Fibroblast of lung (primary cell): Measurements from ENCODE around the gene SIAH3. TPM values are rescaled to one million over a fixed set of nuclear protein-coding genes. Genes with fewer than 3 reads are reported as not detected.

Experiments
- DNase-seq, 2 donors: peaks; one replicate each; pipeline versions ENCODE4 v3.0.0 to v3.0.0-alpha.2; 2010; ENCODE audit warnings: low read depth in 2 of 2
- H2AFZ ChIP-seq: 2 replicates; pipeline ENCODE4 v1.5.1; 2012; ENCODE audit warnings: low read length, control low read depth, inconsistent platforms
- H3K27ac ChIP-seq: 2 replicates; pipeline ENCODE4 v1.5.1; 2011; ENCODE audit warnings: low read length, control low read depth; ENCODE audit not compliant: insufficient read depth
- H3K27me3 ChIP-seq: 2 replicates; pipeline ENCODE4 v1.5.1; 2011; ENCODE audit warnings: mild to moderate bottlenecking, low read length; ENCODE audit not compliant: control insufficient read depth, insufficient read depth
- H3K36me3 ChIP-seq: 2 replicates; pipeline ENCODE4 v1.5.1; 2011; ENCODE audit warnings: low read length; ENCODE audit not compliant: control insufficient read depth, insufficient read depth
- H3K4me1 ChIP-seq: 2 replicates; pipeline ENCODE4 v1.5.1; 2011; ENCODE audit warnings: low read length; ENCODE audit not compliant: control insufficient read depth, insufficient read depth; ENCODE audit errors: extremely low read depth
- H3K4me2 ChIP-seq: 2 replicates; pipeline ENCODE4 v1.5.1; 2011; ENCODE audit warnings: low read length, control low read depth; ENCODE audit not compliant: insufficient read depth; ENCODE audit errors: extremely low read depth
- H3K4me3 ChIP-seq, 4 experiments: fragments of 200-600 bp in 1 of 4; sonication (generic) in 1 of 4; replicated peaks in 1 of 4; 2 replicates each; pipeline ENCODE4 v1.5.1; 2011 to 2016; ENCODE audit warnings: low read length in 4 of 4, low read depth in 3 of 4, mild to moderate bottlenecking in 3 of 4, control low read depth in 2 of 4, inconsistent platforms in 1 of 4, mixed read lengths in 1 of 4; ENCODE audit not compliant: insufficient read depth in 1 of 4; ENCODE audit errors: control extremely low read depth in 1 of 4
- H3K79me2 ChIP-seq: 2 replicates; pipeline ENCODE4 v1.5.1; 2012; ENCODE audit warnings: mild to moderate bottlenecking, low read length, inconsistent platforms; ENCODE audit not compliant: control insufficient read depth, insufficient read depth
- H3K9ac ChIP-seq: 2 replicates; pipeline ENCODE4 v1.5.1; 2011; ENCODE audit warnings: mild to moderate bottlenecking, low read length, control low read depth; ENCODE audit not compliant: insufficient read depth
- H3K9me3 ChIP-seq: 2 replicates; pipeline ENCODE4 v1.5.1; 2012; ENCODE audit warnings: low read depth, low read length; ENCODE audit not compliant: control insufficient read depth, insufficient read depth
- H4K20me1 ChIP-seq: 2 replicates; pipeline ENCODE4 v1.5.1; 2011; ENCODE audit warnings: low read length; ENCODE audit not compliant: control insufficient read depth, insufficient read depth; ENCODE audit errors: extremely low read depth
- EZH2 ChIP-seq: IDR thresholded peaks from 2 replicates; pipeline ENCODE4 v1.5.1; 2012; ENCODE audit warnings: low read length, control low read depth, mild to moderate bottlenecking; ENCODE audit errors: missing control alignments
- polyA plus RNA-seq, 2 donors: library from polyadenylated mRNA; depleted of rRNA in 1 of 2; stranded (reverse) in 1 of 2; unstranded in 1 of 2; fragments of >200 nt; gene quantifications; 2 replicates each; pipeline ENCODE4 v1.2.1, GENCODE V29; 2011 to 2012; ENCODE audit warnings: missing spikeins in 1 of 2
- total RNA-seq: library from RNA; depleted of rRNA; stranded (reverse); fragments of >200 nt; gene quantifications from 2 replicates; pipeline ENCODE4 v1.2.1, GENCODE V29; 2014
- TF ChIP-seq, protein P1 (sequence below), 2 donors: IDR thresholded peaks in 1 of 2; conservative IDR thresholded peaks in 1 of 2; 1 replicate in 1 of 2; 2 replicates in 1 of 2; pipeline ENCODE4 v1.5.1; 2011 to 2012; ENCODE audit warnings: low read length in 2 of 2, control low read depth in 1 of 2, inconsistent platforms in 1 of 2, low read depth in 1 of 2, mild to moderate bottlenecking in 1 of 2

SIAH3 gene
- total and polyA plus RNA-seq, 2 donors (not counting 1 experiment from before 2014, with no cell fraction given) = not detected

GRCh38 chr13:45770886-45771285 lies 80.7 kb downstream of the SIAH3 start:
- TF ChIP-seq, protein P1, sequence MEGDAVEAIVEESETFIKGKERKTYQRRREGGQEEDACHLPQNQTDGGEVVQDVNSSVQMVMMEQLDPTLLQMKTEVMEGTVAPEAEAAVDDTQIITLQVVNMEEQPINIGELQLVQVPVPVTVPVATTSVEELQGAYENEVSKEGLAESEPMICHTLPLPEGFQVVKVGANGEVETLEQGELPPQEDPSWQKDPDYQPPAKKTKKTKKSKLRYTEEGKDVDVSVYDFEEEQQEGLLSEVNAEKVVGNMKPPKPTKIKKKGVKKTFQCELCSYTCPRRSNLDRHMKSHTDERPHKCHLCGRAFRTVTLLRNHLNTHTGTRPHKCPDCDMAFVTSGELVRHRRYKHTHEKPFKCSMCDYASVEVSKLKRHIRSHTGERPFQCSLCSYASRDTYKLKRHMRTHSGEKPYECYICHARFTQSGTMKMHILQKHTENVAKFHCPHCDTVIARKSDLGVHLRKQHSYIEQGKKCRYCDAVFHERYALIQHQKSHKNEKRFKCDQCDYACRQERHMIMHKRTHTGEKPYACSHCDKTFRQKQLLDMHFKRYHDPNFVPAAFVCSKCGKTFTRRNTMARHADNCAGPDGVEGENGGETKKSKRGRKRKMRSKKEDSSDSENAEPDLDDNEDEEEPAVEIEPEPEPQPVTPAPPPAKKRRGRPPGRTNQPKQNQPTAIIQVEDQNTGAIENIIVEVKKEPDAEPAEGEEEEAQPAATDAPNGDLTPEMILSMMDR (conservative IDR thresholded peaks at IDR 0.05 in 1 of 2, IDR thresholded peaks at IDR 0.05 in 1 of 2; ENCODE audit: low read depth in 1 of 2, low read length in 2 of 2) = no peak
- TF ChIP-seq EZH2 = no peak
- no peak overlapping the region for H3K9ac ChIP-seq
- no peaks in the 10 kb centered on the region for H3K36me3 ChIP-seq
- DNase-seq = no peak
- peaks cover 4% of the 10 kb centered on the region for H3K27me3 ChIP-seq
- no peaks in the 10 kb centered on the region for H3K4me1 ChIP-seq
- H3K27ac ChIP-seq = no peak overlapping the region
- H4K20me1 ChIP-seq = no peaks in the 10 kb centered on the region
- no peak overlapping the region for H3K4me3 ChIP-seq
- H3K4me2 ChIP-seq = no peak overlapping the region
- H3K9me3 ChIP-seq = no peaks in the 10 kb centered on the region
- H3K79me2 ChIP-seq = no peaks in the 10 kb centered on the region
- H2AFZ ChIP-seq = no peak overlapping the region

DNA sequence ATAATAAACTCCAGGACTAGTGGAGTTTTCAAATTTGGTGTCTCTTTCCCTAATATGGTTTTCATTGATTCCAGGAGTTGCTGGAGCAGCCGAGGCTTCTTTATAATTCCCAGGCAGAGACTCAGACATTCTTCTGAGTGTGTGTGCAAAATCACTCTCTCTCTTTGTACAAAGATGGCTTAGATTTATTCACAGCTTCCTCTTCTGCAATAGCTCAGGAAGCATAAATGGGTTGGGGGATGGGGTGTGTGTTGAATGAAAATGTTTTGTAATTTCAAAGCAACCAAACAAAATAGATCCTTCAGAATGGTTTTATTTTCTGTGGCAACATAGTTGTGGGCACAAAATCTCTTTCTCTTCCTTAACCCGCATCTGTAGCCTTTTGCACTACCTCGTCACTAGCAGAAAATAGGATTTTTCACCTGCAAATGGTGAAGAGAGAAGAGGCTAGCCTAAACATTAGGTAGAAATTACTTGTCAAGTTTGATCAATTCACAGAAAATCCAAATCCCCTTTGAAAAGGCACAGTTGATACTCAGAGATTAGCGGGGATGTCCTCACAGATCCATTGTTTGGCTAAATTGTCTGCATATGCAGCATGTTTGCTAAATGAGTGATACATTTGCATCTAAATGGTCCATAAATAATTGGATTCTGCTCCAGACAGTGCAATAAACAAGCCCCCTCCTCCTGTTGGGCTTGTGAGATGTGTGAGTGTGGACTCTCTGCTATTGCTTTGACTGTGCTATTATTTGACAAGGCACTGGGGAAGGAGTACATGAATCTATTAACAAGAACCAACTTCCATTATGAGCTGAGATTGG lies 82.7 kb downstream of the SIAH3 start:
- no peak overlapping the region for H3K4me2 ChIP-seq
- H2AFZ ChIP-seq = no peak overlapping the region
- no peaks in the 10 kb centered on the region for H3K36me3 ChIP-seq
- no peak for TF ChIP-seq EZH2
- TF ChIP-seq, protein P1 (conservative IDR thresholded peaks at IDR 0.05 in 1 of 2, IDR thresholded peaks at IDR 0.05 in 1 of 2; ENCODE audit: low read depth in 1 of 2, low read length in 2 of 2) = no peak
- H3K27ac ChIP-seq = no peak overlapping the region
- no peaks in the 10 kb centered on the region for H4K20me1 ChIP-seq
- H3K9me3 ChIP-seq = no peaks in the 10 kb centered on the region
- H3K9ac ChIP-seq = no peak overlapping the region
- DNase-seq = no peak
- no peaks in the 10 kb centered on the region for H3K27me3 ChIP-seq
- H3K79me2 ChIP-seq = no peaks in the 10 kb centered on the region
- no peaks in the 10 kb centered on the region for H3K4me1 ChIP-seq
- H3K4me3 ChIP-seq = no peak overlapping the region

DNA sequence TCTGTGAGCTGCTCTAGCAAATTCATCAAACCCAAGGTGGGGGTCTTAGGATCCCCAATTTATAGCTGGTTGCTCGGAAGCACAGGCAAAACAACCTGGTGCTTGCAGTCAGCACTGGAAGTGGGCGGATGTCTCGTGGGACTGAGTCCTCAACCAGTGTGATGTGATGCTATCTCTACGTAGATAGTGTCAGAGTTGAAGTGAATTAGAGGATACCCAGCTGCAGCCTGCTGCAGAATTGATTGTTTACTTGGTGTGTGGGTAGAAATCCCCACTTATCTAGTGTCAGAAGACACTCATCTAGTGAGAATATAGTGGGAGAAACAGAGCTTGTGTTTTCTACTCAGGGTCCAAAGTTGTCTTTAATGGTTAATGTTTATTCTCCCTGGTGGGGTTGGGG lies 86.1 kb downstream of the SIAH3 start:
- no peaks in the 10 kb centered on the region for H3K36me3 ChIP-seq
- no peak overlapping the region for H3K4me3 ChIP-seq
- no peaks in the 10 kb centered on the region for H3K79me2 ChIP-seq
- no peaks in the 10 kb centered on the region for H3K27me3 ChIP-seq
- DNase-seq = no peak
- no peak overlapping the region for H3K9ac ChIP-seq
- no peak for TF ChIP-seq EZH2
- TF ChIP-seq, protein P1 (conservative IDR thresholded peaks at IDR 0.05 in 1 of 2, IDR thresholded peaks at IDR 0.05 in 1 of 2; ENCODE audit: low read depth in 1 of 2, low read length in 2 of 2) = no peak
- H4K20me1 ChIP-seq = no peaks in the 10 kb centered on the region
- no peak overlapping the region for H3K4me2 ChIP-seq
- no peak overlapping the region for H3K27ac ChIP-seq
- H3K4me1 ChIP-seq = no peaks in the 10 kb centered on the region
- no peak overlapping the region for H2AFZ ChIP-seq
- H3K9me3 ChIP-seq = no peaks in the 10 kb centered on the region
